Amygdala (tissue), 56 donors: ENCODE results near the gene ERC1.
"Not testable (repeated sequence)": the region's sequence is repeated elsewhere in the genome, so short reads cannot be mapped to it uniquely, and the experiment has no call there.

Experiments used
- DNase-seq, 56 donors: peaks; one replicate each; lab custom pipeline; 2025; lab: John Stamatoyannopoulos, UW

The ERC1 gene

DNA sequence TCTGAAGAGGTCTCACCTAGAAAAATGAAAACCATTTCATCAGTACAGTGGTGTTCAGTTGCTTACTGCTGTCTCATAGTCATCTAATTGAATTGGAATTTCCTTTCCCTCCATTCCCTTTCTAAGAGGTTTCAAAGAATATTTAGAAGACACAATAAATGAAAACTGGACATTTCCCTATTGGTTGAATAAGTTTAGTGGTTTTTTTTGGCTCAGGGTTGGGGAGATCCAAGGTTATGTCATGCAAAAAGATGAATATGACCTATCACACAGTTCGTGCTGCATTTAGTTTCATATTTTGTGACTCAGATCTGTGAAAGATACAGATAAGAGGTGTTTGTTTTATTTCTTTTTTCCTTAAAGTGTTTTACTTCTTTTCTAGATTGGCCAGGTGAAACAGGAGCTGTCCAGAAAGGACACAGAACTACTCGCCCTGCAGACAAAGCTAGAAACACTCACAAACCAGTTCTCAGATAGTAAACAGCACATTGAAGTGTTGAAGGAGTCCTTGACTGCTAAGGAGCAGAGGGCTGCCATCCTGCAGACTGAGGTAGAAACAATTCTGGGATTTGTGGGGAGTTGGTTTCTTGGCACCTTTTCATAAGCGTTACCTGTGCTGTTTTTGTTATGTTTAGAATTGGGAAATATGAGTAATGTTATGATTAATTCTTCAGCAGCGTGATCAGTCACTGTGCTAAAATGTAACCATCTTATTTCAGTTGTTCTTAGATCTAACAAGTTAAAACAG, 124.6 kb downstream of the ERC1 start:
- no peak for DNase-seq

DNA sequence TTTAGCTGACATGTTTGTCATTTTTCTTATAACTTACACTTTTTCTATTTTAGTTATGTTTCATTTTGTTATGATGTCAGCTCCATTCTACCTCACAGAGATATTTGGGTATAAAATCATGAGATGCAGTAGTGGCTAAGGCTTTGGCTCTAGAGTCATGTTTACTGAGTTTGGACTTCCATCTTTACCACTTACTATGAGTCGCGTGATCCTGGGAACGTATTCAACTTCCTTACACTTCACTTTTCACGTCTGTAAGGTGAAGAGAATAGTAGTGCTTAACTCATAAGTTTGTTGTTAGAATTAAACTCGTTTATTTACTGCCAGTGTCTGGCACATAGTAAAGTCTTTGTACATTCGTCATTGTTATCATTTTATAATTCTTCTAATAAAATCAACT, 126.3 kb downstream of the ERC1 start:
- DNase-seq = no peak

DNA sequence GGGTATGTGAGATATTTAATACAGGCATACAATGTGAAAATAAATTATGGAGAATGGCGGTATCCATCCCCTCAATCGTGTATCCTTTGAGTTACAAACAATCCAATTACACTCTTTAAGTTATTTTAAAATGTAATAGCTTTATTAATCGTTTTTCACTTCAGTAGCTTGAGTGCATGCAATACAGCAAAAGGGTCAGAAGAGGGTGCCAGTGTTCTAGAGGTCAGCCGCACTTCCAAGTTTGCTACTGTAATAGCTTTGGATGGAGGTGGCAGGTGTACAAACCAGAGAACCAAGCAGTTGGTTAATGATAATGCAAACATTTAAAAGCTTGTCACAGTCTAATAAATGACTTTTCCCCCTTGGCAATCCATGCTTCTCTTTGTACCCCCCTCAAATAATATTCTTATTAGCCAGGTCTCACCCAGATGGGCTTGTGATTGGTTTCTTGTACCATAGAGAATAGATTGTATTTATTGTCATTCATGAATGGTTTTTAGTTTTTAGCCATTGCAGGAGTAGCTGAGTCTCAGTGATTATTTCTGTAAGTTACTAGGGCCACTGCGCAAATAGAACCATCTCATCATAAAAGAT, 127.0 kb downstream of the ERC1 start:
- DNase-seq = peak in 31 of 56 donors; percentile 1 to 81 (median 19)

DNA sequence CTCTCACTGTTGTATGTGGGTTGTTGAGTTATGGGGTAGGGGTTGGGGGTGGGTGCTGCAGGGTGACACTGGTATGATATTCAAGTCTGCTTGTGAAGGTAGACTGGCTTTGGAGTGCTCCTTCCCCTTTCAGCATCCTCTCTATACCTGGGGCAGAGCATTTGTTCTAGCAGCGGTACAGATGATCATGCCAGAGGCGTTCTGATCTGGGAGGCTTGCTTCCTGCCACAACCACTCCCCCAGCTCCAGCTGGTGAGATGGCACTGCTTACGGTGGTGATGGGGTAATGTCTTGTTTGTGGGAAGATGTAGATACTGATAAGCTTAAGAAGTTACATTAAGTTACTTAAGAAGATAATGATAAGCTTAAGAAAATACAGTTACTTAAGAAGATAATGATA, 131.8 kb downstream of the ERC1 start:
- no peak for DNase-seq

DNA sequence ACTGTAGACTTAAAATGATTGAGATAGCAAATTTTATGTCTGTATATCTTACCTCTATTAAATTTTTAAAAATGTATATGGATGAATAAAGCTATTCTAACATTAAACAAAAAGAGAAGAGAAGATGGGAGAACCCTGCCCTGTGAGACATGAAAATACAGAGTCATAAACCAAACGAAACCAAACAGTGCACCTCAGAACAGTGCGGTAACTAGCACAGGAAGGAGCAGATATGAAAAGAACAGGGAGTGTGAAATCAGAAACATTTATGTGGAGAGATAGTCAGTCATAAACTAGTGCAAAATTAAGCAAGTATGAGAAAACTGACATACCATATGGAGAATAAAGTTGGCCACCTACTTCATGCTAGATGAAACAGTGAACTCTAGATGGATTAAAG, 135.1 kb downstream of the ERC1 start:
- DNase-seq = no peak

DNA sequence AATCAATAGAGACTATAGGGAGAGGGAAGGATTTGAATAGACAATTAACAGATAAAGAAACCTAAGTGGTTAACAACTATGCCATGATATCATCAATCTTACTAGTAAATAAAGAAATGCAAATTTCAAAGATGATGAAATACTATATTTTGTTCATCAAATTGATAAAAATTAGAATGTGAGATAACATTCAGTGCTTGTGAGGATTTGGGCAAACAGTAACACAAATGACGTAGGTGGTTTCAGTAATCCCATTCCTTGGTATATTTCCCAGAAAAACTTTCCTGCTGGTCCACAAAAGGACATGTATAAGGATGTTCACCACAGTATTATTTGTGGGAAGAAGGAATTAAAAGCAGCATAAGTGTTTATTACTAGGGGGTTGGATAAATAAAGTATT, 136.0 kb downstream of the ERC1 start:
- no peak for DNase-seq

DNA sequence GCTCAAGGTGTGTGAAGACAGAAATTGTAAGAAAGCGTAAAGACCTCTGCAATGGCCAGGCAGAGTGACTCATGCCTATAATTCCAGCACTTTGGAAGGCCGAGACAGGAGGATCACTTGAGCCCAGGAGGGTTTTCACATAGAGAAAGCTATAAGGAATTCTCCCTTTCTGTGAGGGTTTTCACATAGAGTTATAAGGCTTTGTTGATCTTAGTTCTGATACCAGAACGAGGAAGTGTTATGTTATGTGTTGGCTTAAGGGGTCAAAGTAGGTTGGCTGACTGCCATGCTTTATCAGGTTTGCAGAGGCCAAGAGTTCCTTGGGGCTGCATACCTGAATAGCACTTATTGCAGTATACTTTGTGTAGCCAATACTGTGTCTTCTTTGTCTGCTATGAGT, 139.1 kb downstream of the ERC1 start:
- no peak for DNase-seq

DNA sequence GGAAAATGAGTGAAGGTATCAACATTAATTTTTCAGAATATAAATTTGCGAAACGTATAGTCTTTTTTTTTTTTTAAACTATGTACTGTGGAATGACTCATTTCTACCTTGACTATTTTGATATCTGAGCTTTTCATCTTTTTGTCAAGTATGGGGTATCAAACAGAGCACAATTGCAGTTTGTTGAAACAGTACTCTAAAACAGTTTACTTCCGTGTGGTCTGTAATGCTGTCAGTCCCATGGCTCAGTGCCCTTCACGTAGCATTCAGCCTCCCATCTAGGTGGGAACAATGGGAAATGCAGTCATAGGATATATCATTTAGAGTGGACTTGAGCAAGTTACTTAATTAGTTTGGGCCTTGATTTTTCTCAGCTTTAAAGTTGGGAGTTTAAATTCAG, 139.5 kb downstream of the ERC1 start:
- no peak for DNase-seq

DNA sequence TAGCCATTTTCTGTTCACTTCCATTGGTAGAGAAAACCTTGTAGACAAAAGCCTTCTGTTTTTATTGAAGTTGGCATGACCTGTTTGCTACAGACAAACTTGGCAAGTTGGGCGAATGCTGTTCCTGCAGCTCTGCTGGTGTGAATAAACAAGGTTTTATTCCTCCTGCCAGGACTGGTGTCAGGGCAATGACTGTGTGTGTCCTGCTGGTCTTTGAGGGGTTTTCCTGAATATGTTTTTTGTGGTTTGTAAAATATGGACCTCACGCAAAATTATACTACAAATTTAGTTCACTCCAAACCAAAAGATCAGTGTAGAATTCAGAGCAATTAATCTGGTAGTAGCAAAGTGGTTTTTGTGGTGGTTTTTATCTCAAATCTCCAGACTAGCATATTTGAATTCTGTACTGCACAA, 140.8 kb downstream of the ERC1 start:
- DNase-seq = peak in 17 of 56 donors; percentile 1 to 42 (median 15)

DNA sequence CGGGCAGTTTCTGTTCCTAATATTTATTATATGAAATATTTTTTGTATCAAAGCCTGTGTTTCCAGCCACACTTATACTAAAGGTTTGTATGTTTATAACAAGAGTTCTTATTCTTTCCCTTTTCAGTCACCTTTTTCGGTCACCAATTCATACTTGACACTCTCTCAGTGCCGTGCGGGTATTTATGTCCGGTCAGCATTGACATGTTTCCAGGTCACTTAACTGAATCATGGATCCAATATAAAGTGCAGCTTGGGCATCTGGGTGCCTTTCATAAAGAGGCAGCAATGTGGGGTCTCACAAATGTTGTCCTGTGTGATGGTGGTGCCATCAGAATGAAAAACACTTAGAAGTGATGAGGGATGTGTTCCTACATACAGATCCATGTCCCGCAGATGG, 141.3 kb downstream of the ERC1 start:
- DNase-seq = no peak

DNA sequence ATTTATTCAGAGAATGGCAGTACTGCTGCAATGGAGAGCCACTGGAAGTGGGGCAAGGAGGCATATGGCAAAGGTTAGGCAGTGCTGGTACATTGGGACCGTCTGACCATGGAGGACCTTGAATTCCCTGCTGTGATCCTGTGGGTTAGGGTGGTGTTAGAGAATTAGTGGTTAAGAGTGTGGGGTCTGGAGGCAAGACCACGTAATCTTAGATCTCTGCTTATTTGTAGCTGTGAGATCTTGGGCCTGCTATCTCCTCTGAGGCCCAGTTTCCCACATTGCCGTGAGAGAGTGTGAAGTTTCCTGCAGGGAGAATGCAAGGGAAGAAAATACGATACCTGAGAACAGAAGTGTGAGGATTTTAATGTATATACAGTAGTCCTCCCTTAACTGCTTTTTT, 147.7 kb downstream of the ERC1 start:
- no peak for DNase-seq

DNA sequence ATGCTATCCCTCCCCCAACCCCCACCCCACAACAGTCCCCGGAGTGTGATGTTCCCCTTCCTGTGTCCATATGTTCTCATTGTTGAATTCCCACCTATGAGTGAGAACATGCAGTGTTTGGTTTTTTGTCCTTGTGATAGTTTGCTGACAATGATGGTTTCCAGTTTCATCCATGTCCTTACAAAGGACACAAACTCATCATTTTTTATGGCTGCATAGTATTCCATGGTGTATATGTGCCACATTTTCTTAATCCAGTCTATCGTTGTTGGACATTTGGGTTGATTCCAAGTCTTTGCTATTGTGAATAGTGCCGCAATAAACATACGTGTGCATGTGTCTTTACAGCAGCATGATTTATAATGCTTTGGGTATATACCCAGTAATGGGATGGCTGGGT, 155.7 kb downstream of the ERC1 start:
- DNase-seq = not testable (repeated sequence)

DNA sequence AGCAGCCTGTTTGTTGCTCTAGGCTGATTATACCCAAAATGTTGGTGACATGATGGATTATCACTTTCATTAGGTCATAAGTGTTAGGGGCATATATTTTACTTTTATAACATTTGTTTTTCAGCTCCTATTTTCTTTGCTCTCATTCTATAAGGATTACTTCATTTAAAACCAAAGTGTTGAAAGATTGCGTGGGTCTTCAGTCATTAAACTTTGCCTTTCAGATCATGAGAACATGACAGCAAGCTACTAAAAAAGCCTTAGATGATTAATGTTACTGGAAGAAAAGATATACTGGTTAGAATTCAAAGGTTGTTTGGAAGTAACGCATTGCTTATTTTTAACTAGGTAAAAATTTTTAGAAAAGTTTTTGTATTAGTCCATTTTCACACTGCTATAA, 156.8 kb downstream of the ERC1 start:
- no peak for DNase-seq

DNA sequence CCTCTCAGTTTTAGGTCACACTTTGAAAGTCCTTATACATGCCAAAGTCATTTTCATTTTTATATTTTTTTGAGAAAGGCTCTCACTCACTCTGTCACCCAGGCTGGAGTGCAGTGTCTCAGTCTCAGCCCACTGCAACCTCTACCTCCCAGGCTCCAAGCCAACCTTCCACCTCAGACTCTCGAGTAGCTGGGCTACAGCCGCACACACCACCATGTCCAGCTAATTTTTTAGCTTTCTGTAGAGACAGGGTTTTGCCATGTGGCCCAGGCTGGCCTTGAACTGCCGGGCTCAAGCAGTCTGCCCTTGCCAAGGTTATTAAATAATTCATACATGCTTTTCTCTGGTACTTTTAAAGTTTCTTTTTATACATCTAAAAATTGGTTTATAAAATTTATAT, 166.0 kb downstream of the ERC1 start:
- DNase-seq = no peak

DNA sequence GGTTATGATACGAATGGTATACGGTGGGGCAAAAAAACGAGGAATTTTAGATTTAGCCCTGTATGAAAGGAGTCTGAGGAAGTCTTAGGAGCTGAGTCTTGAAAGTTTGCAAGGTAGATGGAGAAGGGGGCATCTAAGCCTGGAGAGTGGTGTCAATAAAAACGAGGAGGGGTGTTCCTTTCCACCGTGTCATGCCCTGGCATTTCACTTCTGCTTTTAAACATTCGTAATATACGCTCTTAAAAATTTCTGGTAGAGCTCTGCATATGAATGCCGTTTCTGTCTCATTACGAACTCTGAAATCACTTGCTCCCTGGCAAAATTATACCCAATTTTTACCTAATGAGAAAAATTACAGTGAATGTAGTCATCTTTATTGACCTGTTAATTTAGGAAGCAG, 170.2 kb downstream of the ERC1 start:
- no peak for DNase-seq

DNA sequence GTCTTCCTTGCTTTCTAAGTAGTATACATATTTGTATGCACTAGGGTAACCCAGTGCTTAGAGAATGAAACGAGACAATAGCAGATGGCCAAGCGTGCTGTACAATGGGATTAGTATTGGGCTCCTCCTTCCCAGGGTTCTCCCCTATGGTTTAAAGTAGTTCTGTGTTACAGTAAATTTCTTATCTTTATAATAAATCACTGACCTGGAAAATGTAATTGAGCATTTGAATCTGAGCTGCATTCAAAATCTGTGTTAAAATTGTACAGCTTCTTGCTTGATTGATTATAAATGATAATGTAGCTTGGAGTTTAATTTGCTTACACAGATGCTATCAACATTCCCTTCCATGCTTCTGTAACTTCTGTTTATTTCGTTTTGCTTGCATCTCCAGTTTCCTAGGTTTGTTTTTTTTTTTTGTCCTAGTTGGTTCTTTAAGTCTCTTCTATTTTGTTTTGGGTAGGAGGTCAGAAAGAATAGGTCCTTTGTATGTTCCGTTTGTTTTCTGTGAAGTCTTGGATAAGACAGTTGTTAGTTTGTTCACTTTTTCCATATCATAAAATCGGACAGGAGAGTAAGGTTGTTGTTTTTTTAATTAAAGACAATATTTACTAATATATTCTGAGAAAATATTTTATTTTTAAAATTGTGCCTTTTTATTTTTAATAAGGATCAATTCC, 171.2 kb downstream of the ERC1 start:
- DNase-seq = no peak

DNA sequence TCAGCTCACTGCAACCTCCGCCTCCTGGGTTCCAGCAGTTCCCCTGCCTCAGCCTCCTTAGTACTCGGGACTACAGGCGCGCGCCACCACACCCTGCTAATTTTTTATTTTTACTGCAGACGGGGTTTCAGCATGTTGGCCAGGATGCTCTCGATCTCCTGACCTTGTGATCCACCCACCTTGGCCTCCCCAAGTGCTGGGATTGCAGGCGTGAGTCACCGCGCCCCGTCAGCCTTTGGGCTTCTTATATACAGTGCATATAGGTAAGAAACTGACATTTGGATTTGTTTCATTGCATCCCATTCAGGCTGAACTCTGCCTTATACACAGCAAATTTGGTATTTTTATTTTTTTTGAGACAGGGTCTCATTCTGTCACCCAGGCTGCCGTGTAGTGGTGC, 176.8 kb downstream of the ERC1 start:
- DNase-seq = no peak

DNA sequence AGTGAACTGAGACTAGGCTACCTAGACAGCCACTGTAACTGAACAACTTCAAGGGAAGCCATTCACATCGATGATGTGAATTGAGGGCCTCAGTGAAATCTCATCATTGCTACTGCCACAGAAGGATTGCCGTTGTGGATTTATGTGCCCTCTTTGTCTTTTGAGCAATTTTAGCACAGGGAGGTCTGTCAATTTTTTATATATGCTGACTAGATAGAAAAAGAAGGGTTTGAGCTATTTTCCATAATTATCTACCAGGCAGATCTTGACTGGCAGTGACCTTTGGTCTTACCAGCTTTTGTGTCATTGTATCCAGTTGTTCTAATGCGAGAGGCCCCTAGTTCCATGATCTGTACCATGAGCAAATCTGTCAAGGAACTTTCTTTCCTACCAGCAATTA, 179.4 kb downstream of the ERC1 start:
- DNase-seq = no peak

DNA sequence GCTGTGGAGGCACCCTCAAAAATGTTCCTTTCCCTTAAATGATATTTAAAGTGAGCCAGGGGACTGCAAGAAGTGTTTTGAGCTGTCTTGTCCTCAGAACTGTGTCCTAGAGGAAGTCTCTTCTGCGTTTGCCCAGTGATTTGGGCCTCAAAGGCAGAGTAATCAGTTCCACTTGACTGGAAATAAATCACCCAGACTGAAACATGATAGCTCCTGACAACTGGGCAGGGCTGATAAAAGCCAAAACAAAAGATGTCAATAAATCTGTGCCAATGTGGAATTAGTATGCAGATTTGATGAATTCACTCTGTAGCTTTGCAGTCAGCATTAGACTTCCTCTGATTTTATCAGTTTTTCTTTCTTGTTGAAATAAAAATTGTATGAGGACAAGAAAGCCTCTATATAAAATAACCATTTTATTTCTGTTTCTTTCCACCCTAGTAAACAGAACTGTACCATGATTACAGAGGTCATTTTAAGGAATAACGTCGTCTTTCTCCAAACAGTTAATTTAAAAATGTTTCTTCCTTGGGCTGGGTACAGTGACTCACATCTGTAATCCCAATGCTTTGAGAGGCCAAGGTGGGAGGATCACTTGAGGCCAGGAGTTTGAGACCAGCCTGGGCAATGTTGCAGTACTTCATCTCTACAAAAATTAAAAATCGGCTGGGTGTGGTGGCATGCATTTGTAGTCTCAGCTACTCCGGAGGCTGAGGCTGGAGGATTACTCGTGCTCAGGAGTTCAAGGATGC, 180.8 kb downstream of the ERC1 start:
- no peak for DNase-seq

DNA sequence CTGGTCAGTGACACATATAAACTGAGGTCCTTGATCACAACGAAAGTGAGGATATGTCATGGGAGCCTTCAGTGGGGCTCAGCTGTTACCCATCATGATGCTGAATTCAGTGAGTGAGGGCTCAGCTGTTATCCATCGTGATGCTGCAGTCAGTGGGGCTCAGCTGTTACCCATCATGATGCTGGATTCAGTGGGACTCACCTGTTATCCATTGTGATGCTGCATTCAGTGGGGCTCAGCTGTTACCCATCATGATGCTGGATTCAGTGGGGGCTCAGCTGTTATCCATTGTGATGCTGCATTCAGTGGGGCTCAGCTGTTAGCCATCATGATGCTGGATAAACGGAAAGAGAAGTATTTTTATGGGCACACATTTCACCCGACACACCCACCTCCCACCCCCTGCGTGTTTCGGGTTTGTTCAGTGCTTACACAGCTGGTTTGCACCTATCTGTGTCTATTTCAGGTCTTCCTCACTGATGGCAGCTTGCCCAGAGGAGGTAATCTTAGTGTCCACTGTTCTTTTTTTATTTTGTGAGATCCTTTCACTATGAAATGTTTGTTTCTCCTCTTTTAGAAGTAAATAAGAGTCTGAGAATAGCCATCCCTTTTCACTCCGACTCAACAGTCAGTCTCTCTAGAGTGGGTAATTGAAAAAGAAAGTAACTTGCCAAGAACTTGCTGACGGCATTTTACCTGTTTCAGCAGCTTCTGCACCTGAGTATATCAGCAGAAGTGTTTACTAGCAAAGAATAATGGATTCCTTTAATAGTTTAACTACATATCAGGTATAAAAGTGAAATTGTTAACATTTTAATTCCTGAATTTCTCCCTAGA, 183.0 kb downstream of the ERC1 start:
- no peak for DNase-seq
